Measurements from ENCODE around the gene WWP2.

DNA sequence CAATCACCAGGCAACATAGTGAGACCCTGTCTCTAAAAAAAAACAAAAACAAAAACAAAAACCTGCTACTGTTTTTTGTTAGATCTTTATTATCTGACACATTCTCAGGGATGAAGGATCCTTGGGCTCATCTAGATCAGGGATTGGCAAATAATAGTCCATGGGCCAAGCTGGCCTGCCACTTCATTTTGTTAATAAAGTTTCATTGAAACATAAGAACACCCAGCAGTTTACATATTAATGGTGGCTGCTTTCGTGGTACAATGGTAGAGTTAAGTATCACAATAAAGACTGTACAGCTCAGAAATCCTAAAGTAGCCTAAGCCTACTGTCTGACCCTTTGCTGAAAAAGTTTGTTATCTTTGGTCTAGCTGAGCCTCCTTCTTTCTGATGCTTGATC, 156.1 kb downstream of the WWP2 start:
- TF ChIP-seq CTCF (optimal IDR thresholded peaks at IDR 0.05 in 1 of 3, IDR thresholded peaks at IDR 0.05 in 1 of 3, conservative IDR thresholded peaks at IDR 0.05 in 1 of 3; ENCODE audit: extremely low read depth in 1 of 3, insufficient read depth in 2 of 3, low read length in 3 of 3), result no peak
- TF ChIP-seq EZH2 (IDR thresholded peaks at IDR 0.05; ENCODE audit: low read length), result no peak

All from keratinocyte (primary cell).